ENCODE measurements around the gene GJD3. TPM values are rescaled to one million over a fixed set of nuclear protein-coding genes. Genes with fewer than 3 reads are reported as not detected.
"Not testable (repeated sequence)": the region's sequence is repeated elsewhere in the genome, so short reads cannot be mapped to it uniquely, and the experiment has no call there.

The GJD3 gene, protein sequence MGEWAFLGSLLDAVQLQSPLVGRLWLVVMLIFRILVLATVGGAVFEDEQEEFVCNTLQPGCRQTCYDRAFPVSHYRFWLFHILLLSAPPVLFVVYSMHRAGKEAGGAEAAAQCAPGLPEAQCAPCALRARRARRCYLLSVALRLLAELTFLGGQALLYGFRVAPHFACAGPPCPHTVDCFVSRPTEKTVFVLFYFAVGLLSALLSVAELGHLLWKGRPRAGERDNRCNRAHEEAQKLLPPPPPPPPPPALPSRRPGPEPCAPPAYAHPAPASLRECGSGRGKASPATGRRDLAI
- 0.30 TPM in 1 of 2 replicates, not detected in the other for total RNA-seq

DNA sequence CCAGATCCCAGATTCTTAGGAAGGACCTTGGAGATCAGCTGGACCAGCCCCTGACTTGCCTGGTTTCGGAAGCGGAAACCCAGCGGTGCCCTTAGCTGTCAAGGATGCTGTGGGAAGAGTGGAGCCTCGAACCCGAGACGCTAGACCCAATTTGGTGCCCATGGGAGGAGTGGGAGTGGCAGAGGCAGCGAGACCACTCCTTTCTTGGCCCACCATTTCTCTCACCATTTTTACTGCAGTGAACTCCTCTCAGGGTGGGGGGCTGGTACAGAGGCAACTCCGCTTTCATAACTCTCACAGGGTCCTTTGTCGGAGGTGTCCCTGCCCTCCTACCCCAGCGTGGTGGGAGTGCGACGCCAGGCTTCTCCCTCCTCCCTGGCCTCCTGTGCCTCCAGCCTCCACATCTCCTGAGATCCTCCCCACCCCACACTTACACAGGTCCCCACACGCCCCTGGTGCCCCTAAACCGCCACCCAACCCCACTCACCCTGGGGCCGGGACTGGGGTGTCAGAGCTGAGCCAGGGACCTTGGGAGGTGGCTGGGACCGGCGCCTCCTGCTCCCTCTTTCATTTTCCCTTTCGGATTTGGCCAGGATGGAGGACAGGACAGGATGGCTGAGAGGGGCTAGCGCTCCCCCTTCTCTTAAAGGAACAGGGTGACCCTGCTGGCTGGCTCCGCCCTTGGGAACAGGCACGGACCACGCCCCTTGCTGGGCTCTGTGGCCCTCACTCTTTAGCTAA lies at the start of gene GJD3:
GJD3 (minus strand) TSS at position 617 of the 741 bp plus-strand sequence. CDS start 922 bp downstream, outside the sequence.
- DNase-seq (ENCODE audit: low read depth): no peak

DNA sequence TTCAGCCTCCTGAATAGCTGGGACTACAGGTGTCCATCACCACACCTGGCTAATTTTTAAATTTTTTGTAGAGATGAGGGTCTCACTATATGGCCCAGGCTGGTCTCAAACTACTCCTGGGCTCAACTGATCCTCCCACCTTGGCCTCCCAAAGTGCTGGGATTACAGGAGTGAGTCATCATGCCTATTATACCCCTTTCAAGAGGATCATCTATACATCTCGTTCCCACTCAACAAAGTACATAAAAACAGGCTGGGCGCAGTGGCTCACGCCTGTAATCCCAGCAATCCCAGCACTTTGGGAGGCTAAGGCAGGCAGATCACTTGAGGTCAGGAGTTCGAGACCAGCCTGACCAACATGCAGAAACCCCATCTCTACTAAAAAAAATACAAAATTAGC lies 49.8 kb upstream of the GJD3 start:
- not testable (repeated sequence) for DNase-seq (ENCODE audit: low read depth)

DNA sequence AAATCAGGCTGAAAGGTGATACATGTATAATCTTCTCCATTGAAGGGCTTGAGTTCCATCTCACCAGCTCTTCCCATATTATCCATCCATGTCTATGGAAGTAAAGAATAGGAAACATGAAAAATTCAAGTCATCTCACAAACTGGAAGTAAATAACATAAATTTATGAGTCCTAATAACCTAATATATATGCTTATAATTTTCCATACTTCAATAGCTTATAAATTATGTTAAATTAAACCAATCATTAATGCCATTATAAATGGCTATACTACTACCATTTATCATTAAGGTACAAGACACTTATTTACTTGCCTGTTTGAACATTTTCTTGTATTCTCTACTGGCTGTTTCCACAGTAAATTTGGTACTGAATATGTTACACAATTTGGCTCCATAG lies 48.3 kb upstream of the GJD3 start:
- DNase-seq (ENCODE audit: low read depth): no peak

DNA sequence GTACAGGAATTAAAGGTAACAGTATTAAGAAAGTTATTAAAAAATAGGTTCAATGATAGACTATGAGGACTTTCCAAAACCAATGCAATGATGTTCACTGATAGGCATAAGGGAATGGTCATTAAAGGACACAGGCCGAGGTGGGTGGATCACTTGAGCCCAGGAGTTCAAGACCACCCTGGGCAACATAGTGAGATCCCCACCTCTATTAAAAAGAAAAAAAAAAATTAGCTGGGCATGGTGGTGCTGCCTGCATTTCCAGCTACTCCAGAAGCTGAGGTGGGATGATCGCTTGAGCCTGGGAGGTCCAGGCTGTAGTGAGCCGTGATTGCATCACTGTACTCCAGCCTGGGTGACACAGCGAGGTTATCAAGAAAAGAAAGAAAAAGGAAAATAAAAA lies 47.3 kb upstream of the GJD3 start:
- DNase-seq (ENCODE audit: low read depth): no peak

DNA sequence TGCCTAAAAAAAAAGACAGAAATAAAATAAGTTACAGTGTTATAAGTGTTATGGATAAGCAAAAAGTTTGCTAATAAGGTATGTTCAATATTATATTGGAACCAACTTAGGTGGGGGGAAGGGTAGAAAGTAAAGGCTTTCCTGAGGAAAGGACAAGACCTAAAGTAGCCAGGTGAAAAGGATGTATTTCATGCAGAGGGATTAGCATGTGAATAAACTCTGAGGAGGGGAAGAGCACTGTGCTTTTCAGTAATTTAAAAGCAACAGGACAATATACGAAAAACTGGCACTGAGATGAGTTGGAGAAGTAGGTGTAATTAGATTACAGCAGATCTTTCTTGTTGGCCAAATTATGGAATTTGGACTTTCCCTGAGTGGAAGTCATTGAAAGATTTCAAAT lies 45.5 kb upstream of the GJD3 start:
- no peak for DNase-seq (ENCODE audit: low read depth)

DNA sequence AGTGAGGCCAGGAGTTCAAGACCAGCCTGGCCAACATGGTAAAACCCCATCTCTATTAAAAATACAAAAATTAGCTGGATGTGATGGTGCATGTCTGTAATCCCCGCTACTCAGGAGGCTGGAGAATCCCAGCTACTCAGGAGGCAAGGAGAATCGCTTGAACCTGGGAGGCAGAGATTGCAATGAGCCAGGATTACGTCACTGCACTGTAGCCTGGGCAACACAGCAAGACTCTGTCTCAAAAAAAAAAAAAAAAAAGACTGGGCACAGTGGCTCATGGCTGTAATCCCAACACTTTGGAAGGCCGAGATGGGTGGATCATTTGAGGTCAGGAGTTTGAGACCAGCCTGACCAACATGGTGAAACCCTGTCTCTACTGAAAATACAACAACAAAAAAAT lies 45.0 kb upstream of the GJD3 start:
- DNase-seq (ENCODE audit: low read depth): not testable (repeated sequence)

DNA sequence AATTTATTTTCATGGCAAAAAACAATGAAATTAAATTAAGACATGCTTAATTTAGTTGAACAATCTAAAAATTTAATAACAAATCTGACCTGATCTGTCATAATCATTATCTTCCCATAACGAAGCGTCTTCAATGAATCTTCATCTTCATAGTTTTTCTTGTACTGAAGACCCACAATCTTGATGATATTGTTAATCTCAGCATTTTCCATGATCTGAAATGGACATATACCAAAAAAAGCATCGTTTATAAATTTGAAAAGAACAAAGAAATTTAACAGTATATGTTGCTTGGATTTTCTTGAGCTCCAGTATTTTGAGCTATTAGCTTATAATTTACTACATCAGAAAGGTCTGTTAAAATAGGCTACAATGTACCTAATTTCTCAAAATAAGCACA lies 42.9 kb upstream of the GJD3 start:
- DNase-seq (ENCODE audit: low read depth): no peak

DNA sequence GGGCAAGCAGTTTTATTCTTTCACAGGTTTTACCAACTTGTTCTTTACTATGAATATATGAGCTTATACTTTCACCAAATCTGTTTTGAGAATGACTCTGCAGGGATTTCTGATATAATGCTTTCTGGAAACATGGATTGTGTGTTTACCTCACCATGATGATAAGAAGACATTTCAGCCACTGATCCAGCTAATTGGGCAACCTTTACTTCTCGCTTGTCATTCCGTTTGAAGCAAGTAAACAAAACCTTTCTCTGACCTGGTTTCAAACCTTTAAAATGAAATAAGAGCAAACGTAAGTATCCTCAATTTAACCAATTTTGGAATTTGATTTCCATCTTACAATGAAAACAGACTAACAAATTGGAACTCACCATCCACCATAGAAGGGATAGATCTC lies 39.5 kb upstream of the GJD3 start:
- DNase-seq (ENCODE audit: low read depth): no peak

DNA sequence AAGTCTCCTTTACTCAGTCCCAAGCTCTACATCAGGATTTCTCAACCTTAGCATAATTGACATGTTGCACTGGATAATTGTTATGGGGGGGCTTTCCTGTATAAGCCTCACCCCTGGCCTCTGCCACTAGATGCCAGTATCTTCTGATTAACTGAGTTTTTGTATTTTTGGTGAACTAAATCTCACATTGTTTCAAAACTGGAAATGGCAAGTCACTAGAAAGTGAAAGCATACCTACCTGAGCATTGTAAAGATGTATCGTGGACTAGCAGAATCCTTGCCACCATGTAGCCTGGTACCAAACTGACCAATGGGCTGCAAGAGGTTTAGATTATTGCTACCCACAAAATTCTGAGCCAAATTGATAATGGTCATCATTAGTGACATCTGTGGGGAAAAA lies 38.1 kb upstream of the GJD3 start:
- no peak for DNase-seq (ENCODE audit: low read depth)

DNA sequence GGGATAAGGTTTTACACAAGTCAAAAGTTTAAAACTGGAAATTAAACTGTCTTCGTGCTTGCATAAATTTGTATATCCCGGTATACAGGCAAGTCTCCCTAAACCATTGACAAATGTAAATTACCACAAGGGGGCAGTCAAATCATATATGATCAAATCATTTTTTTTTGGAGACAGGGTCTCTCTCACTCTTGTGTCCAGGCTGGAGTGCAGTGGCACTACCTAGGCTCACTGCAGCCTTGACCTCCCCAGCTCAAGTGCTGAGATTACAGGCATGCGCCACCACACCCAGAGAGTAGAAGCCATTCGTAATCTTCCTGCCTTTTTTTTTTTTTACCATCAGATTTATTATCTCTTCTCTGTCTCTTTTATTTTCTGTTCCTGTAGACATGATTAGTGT lies 34.6 kb upstream of the GJD3 start:
- peak; percentile 73 for DNase-seq (ENCODE audit: low read depth)

DNA sequence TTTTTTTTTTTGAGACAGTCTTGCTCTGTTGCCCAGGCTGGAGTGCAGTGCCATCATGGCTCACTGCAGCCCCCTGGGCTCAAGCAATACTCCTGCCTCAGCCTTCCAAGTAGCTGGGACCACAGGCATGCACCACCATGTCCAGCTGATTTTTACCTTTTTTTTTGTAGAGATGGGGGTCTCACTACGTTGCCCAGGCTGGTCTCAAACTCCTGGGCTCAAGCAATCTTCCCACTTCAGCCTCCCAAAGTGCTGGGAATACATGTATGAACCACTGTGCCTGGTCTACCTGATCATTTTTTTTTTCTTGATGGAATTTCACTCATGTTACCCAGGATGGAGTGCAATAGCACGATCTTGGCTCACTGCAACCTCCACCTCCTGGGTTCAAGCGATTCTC lies 22.0 kb upstream of the GJD3 start:
- DNase-seq (ENCODE audit: low read depth): not testable (repeated sequence)

DNA sequence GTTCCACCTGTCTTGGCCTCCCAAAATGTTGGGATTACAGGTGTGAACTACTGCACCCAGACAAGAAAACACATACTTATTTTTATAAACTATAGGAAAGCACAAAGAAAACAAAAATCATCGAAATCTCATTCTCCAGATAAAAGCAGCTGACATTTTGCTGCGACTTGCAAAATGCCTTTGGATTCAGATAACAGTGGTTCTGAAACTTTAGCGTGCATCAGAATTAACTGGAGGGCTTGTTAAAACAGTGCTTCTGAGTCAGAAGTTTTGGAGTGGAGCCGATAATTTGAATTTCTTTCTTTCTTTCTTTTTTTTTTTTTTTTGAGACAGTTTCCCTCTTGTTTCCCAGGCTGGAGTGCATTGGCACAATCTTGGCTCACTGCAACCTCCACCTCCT lies 17.7 kb upstream of the GJD3 start:
- no peak for DNase-seq (ENCODE audit: low read depth)

DNA sequence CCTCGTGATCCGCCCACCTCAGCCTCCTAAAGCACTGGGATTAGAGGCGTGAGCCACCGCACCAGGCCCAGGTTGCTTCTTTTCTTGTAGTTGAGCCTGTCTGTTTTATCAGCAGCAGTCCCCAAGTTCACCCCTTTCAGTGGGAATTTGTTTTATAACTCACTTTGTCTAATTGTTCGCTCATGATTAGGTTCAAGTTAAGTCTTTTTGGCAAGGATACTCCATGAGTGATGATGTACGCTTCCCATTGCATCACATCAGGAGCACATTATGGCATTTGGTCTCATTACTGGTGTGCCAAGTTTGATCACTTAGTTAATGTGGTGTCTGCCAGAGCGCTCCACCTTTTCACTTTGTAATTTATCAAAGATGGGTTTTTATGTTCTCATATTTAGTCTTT lies 14.4 kb upstream of the GJD3 start:
- no peak for DNase-seq (ENCODE audit: low read depth)

DNA sequence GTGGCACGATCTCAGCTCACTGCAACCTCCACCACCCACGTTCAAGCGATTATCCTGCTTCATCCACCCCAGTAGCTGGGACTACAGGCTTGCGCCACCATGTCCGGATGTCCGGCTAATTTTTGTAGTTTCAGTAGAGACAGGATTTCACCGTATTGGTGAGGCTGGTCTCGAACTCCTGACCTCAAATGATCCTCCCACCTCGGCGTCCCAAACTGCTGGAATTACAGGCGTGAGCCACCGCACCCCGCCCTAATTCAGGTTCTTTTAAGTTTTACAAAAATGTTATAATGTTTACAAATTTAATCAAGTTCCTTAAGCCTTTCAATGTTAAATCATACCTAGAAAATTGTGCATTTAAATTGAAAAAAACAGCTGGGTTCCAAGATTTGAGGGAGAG lies 13.3 kb upstream of the GJD3 start:
- DNase-seq (ENCODE audit: low read depth): no peak

DNA sequence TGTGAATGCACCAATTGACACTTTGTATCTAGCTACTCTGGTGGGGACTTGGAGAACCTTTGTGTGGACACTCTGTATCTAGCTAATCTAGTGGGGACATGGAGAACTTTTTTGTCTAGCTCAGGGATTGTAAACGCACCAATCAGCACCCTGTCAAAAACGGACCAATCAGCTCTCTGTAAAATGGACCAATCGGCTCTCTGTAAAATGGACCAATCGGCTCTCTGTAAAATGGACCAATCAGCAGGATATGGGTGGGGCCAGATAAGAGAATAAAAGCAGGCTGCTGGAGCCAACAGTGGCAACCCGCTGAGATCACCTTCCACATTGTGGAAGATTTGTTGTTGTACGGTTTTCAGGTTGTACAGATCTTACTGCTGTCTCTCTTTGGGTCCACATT lies 12.0 kb upstream of the GJD3 start:
- not testable (repeated sequence) for DNase-seq (ENCODE audit: low read depth)

DNA sequence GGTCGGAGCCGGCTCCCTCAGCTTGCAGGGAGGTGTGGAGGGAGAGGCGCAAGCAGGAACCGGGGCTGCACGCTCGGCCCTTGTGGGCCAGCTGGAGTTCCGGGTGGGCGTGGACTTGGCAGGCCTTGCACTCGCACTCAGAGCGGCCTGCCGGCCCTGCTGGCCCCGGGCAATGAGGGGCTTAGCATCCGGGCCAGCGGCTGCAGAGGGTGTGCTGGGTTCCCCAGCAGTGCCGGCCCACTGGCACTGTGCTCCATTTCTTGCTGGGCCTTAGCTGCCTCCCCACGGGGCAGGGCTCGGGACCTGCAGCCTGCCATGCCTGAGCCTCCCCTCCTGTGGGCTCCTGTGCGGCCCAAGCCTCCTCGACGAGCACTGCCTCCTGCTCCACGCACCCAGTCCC lies 11.2 kb upstream of the GJD3 start:
- DNase-seq (ENCODE audit: low read depth): not testable (repeated sequence)

DNA sequence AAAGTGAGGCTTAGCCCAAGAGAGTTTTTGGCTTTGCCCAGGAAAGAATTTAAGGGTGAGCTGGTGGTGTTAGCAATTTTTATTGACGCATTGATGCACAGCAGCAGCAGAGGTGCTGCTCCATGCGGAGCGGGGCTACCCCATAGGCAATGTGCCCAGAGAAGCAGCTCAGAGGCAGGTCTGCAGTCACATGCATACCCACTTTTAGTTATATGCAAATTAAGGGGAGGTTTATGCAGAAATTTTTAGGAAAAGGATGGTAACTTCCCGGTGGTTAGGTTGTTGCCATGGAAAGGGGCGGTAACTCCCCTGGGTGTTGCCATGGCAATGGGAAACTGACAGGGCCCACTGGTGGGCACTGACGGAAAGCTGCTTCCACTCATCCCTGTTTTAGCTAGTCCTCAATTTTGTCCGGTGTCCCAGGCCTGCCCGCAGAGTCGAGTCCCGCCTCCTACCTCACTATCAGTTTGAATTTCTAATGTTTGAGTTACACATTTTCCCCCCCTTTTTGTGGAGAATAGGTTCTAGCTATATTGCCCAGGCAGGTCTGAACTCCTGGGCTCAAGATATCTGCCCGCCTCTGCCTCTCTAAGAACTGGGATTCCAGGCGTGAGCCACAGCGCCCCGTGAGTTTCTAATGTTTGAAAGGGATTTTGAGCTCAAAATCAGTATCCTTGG lies 10.4 kb upstream of the GJD3 start:
- no peak for DNase-seq (ENCODE audit: low read depth)

DNA sequence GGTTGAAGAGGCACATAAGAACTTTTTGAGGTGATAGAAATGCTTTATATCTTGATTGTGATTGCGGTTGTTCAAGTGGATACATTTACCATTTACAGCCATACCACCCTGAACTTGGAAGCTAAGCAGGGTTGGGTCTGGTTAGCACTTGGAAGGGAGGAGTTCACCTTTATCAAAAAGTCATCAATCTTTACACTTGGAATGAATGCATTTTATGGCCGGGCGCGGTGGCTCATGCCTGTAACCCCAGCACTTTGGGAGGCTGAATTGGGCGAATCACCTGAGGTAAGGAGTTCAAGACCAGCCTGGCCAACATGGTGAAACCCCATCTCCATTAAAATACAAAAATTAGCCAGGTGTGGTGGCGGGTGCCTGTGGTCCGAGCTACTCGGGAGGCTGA lies 9.5 kb upstream of the GJD3 start:
- DNase-seq (ENCODE audit: low read depth): no peak

DNA sequence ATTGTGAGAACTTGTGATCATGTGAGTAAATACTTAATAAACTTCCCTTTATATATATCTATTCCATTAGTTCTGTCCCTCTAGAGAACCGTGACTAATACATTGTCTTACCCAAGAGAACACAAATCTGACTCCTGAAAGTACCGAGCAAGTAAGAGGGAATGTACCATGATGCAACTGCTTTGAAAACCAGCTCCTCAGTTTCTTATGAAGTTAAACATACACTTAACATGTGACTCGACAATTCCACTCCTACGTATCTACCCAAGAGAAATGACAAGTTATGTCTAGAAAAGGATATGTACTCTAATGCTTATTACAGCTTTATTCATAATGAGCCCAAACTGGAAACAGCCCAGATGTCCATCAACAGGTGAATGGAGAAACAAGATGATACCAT lies 8.8 kb upstream of the GJD3 start:
- DNase-seq (ENCODE audit: low read depth): peak; percentile 46

DNA sequence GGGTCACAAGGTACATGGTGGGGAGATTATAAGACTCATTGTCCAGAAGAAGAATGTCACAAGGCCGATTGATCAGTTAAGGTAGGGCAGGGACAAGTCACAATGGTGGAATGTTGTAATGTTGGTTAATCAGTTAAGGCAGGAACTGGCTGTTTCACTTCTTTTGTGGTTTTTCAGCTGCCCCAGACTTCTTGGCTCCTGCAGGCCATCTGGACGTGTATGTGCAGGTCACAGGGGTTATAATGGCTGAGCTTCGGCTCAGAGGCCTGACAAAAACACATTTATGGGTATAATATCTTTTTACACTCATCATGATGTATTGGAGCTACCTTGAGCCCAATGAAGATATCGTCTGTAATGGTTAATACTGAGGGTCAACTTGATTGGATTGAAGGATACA lies 8.1 kb upstream of the GJD3 start:
- DNase-seq (ENCODE audit: low read depth): peak; percentile 13

DNA sequence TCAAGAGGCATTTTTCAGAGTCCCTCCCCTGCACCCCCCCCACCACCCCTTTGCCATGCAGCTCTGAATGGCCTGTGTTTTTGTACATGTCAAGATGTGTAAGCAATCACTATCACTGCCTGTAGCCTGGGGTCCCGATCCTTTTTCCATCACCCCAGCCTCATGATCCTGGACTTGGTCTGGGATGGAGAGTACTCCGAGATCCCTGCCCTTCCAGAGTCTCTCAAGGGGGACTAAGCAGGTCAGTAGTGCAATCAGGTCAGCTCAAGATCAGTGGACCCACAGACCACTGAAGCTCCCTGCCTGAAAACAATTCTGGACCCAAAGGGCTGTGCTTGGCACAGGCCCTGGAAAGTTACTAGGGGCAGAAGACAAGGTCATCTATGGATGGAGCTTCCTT lies 7.5 kb upstream of the GJD3 start:
- no peak for DNase-seq (ENCODE audit: low read depth)

DNA sequence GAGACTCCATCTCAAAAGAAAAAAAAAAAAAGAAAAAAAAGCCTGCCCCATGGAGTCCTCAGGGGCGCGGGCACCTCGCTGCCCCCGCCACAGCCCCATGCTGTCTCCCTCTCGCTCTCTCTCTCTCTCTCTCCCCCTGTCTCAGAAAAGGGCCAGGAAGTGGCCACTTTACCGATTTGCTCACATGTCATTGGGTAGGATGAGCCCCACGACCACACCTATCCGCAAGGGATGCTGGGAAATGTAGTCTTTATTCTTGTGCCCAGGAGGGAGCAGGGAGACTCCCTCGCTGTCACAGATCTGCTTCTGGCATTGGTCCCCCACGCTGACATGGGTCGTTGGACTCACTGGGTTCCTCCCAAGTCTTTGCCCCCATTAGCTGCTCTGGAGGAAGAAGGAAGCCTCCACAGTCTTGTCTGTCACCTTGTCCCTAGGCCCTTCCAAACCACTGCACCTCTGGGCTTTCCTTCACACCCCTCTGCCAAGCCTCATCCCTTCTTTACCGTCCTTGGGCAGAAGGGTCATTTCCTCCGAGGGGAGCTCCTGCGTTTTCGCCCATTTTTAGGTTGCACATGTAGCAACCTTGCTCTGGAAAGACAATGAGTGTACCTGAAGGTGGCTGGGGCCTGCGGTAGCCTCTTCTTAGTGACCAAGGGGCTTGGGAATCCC lies 6.9 kb upstream of the GJD3 start:
- DNase-seq (ENCODE audit: low read depth): no peak

Measured in renal cortical epithelial cell (primary cell).